Keratinocyte (primary cell): ENCODE results near the gene HSPB2.

Source experiments
- CTCF ChIP-seq, 3 experiments: IDR thresholded peaks in 1 of 3; conservative IDR thresholded peaks in 1 of 3; optimal IDR thresholded peaks in 1 of 3; 2 replicates in 2 of 3; 3 replicates in 1 of 3; pipeline versions ENCODE3 to v1.5.1; 2011; ENCODE audit warnings: low read length in 3 of 3, mild to moderate bottlenecking in 3 of 3, moderate library complexity in 2 of 3, control low read depth in 1 of 3, inconsistent platforms in 1 of 3; ENCODE audit not compliant: insufficient read depth in 2 of 3; ENCODE audit errors: extremely low read depth in 1 of 3
- EZH2 ChIP-seq: IDR thresholded peaks from one replicate; pipeline ENCODE4 v1.6.1; 2012; ENCODE audit warnings: inconsistent platforms, mild to moderate bottlenecking, low read length, moderate library complexity

- TF ChIP-seq CTCF (optimal IDR thresholded peaks at IDR 0.05 in 1 of 3, IDR thresholded peaks at IDR 0.05 in 1 of 3, conservative IDR thresholded peaks at IDR 0.05 in 1 of 3; ENCODE audit: extremely low read depth in 1 of 3, insufficient read depth in 2 of 3, low read length in 3 of 3) = no peak
- no peak for TF ChIP-seq EZH2
Observed at GRCh38 chr11:111886844-111887243, 25.7 kb upstream of the HSPB2 start.
